SK-N-SH treated with all-trans-retinoic acid at 6 μM for 48 hours (cell line): ENCODE results near the gene SPOCD1.
A peak's percentile ranks its signal among the peaks of the same experiment; 100 is the strongest.

ENCODE experiments used
- ATAC-seq: fragments of 200-7000 bp; cut with Tn5 transposase; 3 replicates; pipeline ENCODE4 v1.9.1; 2020; ENCODE audit warnings: mild to moderate bottlenecking, moderate library complexity
- ARNTL ChIP-seq: fragments of 450-650 bp; formaldehyde crosslinking; IDR thresholded peaks from 2 replicates; pipeline ENCODE4 v1.5.0; 2020; ENCODE audit warnings: low read depth, mild to moderate bottlenecking, moderate library complexity, borderline replicate concordance
- CREB5 ChIP-seq: fragments of 250-450 bp; sonication (Bioruptor Pico); IDR thresholded peaks from 2 replicates; pipeline ENCODE4 v1.5.1; 2020; ENCODE audit warnings: low read depth, mild to moderate bottlenecking, moderate library complexity
- CSDC2 ChIP-seq: fragments of 250-450 bp; sonication (Bioruptor Pico); IDR thresholded peaks from 2 replicates; pipeline ENCODE4 v1.5.0; 2020; ENCODE audit warnings: mild to moderate bottlenecking, moderate library complexity
- GLIS3 ChIP-seq: fragments of 250-450 bp; sonication (Bioruptor Pico); IDR thresholded peaks from 2 replicates; pipeline ENCODE4 v1.5.0; 2020; ENCODE audit warnings: mild to moderate bottlenecking, moderate library complexity
- PATZ1 ChIP-seq: fragments of 250-450 bp; sonication (Bioruptor Pico); IDR thresholded peaks from 2 replicates; pipeline ENCODE4 v1.8.0; 2020; ENCODE audit warnings: mild to moderate bottlenecking, moderate library complexity, borderline replicate concordance
- POU6F1 ChIP-seq: fragments of 250-450 bp; sonication (Bioruptor Pico); IDR thresholded peaks from 2 replicates; pipeline ENCODE4 v1.8.0; 2021; ENCODE audit warnings: low read depth, mild to moderate bottlenecking, moderate library complexity, borderline replicate concordance
- PPARA ChIP-seq: fragments of 250-450 bp; sonication (Bioruptor Pico); IDR thresholded peaks from 2 replicates; pipeline ENCODE4 v1.5.0; 2020; ENCODE audit warnings: mild to moderate bottlenecking, borderline replicate concordance
- RARB ChIP-seq: fragments of 250-450 bp; sonication (Bioruptor Pico); IDR thresholded peaks from 2 replicates; pipeline ENCODE4 v1.8.0; 2021; ENCODE audit warnings: mild to moderate bottlenecking, moderate library complexity
- SNAI2 ChIP-seq: fragments of 250-450 bp; sonication (Bioruptor Pico); IDR thresholded peaks from 2 replicates; pipeline ENCODE4 v1.5.0; 2020; ENCODE audit warnings: mild to moderate bottlenecking, moderate library complexity
- TCF4 ChIP-seq: fragments of 250-450 bp; sonication (Bioruptor Pico); IDR thresholded peaks from 2 replicates; pipeline ENCODE4 v1.8.0; 2021; ENCODE audit warnings: mild to moderate bottlenecking, moderate library complexity, borderline replicate concordance
- ZC3H10 ChIP-seq: fragments of 250-450 bp; sonication (Bioruptor Pico); IDR thresholded peaks from 2 replicates; pipeline ENCODE4 v1.5.1; 2021; ENCODE audit warnings: mild to moderate bottlenecking, moderate library complexity
- ZFP3 ChIP-seq: fragments of 250-450 bp; sonication (Bioruptor Pico); IDR thresholded peaks from 2 replicates; pipeline ENCODE4 v1.5.0; 2020; ENCODE audit warnings: mild to moderate bottlenecking, moderate library complexity
- ZFP30 ChIP-seq: fragments of 450-650 bp; formaldehyde crosslinking; IDR thresholded peaks from 2 replicates; pipeline ENCODE4 v1.5.0; 2022; ENCODE audit warnings: mild to moderate bottlenecking, moderate library complexity
- ZNF565 ChIP-seq: fragments of 450-650 bp; formaldehyde crosslinking; conservative IDR thresholded peaks from 2 replicates; pipeline ENCODE4 v1.5.0; 2020; ENCODE audit warnings: low read depth, mild to moderate bottlenecking, moderate library complexity
- ZNF70 ChIP-seq: fragments of 450-650 bp; formaldehyde crosslinking; IDR thresholded peaks from 2 replicates; pipeline ENCODE4 v1.5.0; 2020; ENCODE audit warnings: mild to moderate bottlenecking, moderate library complexity
- ZNF8 ChIP-seq: fragments of 450-650 bp; formaldehyde crosslinking; IDR thresholded peaks from 2 replicates; pipeline ENCODE4 v1.5.0; 2020; ENCODE audit warnings: mild to moderate bottlenecking, moderate library complexity

SPOCD1 gene

GRCh38 chr1:31815307-31815645 lies 546 bp downstream of the SPOCD1 start:
- TF ChIP-seq RARB = no peak
- TF ChIP-seq, all 23 proteins: peak for 0
- ATAC-seq = no peak

GRCh38 chr1:31814631-31815306 lies 1.1 kb downstream of the SPOCD1 start:
- TF ChIP-seq ZC3H10 (CRISPR knock-in tag) (no peak), ZNF565 (CRISPR knock-in tag) (no peak), SNAI2 (CRISPR knock-in tag) (no peak), RARB (no peak), ARNTL (CRISPR knock-in tag) (no peak), POU6F1 (CRISPR knock-in tag) (no peak), PPARA (CRISPR knock-in tag) (no peak), ZFP30 (CRISPR knock-in tag) (no peak), CSDC2 (CRISPR knock-in tag) (no peak), ZNF8 (no peak), CREB5 (CRISPR knock-in tag) (no peak), GLIS3 (no peak), ZFP3 (CRISPR knock-in tag) (no peak)
- no peak; the same call in 2 of the 3 replicates for ATAC-seq

GRCh38 chr1:31814041-31814511 lies 1.7 kb downstream of the SPOCD1 start:
- no peak for TF ChIP-seq ZNF565 (CRISPR knock-in tag)
- TF ChIP-seq ARNTL (CRISPR knock-in tag) = no peak
- TF ChIP-seq, all 23 proteins: peak for 0
- peak; percentile 26; the same call in 2 of the 3 replicates for ATAC-seq

- no peak for ATAC-seq
- no peak for TF ChIP-seq ZC3H10 (CRISPR knock-in tag)
- peak; percentile 82 for TF ChIP-seq ZNF70 (CRISPR knock-in tag)
Measured at GRCh38 chr1:31812158-31812829, 3.5 kb downstream of the SPOCD1 start.

- peak; percentile 16; the same call in 1 of the 2 replicates for TF ChIP-seq TCF4 (CRISPR knock-in tag)
- TF ChIP-seq ZNF70 (CRISPR knock-in tag) = no peak
- peak; percentile 75 for ATAC-seq
Measured at GRCh38 chr1:31811605-31812004, 4.2 kb downstream of the SPOCD1 start.

- no peak for ATAC-seq
Measured at GRCh38 chr1:31809698-31810097, 6.1 kb downstream of the SPOCD1 start.

More at GRCh38 chr1:31809698-31810097, 6.1 kb downstream of the SPOCD1 start:
- TF ChIP-seq TCF4 (CRISPR knock-in tag) (no peak), PATZ1 (no peak), ZFP3 (CRISPR knock-in tag) (no peak), ARNTL (CRISPR knock-in tag) (no peak), RARB (no peak), ZNF70 (CRISPR knock-in tag) (no peak)
